GM18867 (cell line): ENCODE results near the gene HIGD1C.
A peak's percentile ranks its signal among the peaks of the same experiment; 100 is the strongest.
"Not testable (repeated sequence)": the region's sequence is repeated elsewhere in the genome, so short reads cannot be mapped to it uniquely, and the experiment has no call there.

Experiments used
- ATAC-seq: cut with Tn5 transposase; IDR thresholded peaks from one replicate; pipeline ENCODE4 v1.9.1; 2021; ENCODE audit warnings: mild to moderate bottlenecking, moderate library complexity; ENCODE audit not compliant: unreplicated experiment

Gene HIGD1C

GRCh38 chr12:50952510-50952909 lies at the start of gene HIGD1C:
HIGD1C (plus strand) TSS chr12:50952544; CDS start chr12:50953999, 1,455 bp downstream.
- ATAC-seq, result no peak

GRCh38 chr12:50908479-50908878 lies 43.9 kb upstream of the HIGD1C start:
- ATAC-seq, result not testable (repeated sequence)

- not testable (repeated sequence) for ATAC-seq
Measured at GRCh38 chr12:50912361-50912760, 40.0 kb upstream of the HIGD1C start.

- no peak for ATAC-seq
Measured at GRCh38 chr12:50913224-50913623, 39.1 kb upstream of the HIGD1C start.

GRCh38 chr12:50914872-50915484 lies 37.4 kb upstream of the HIGD1C start:
- ATAC-seq, result no peak

- no peak for ATAC-seq
Measured at GRCh38 chr12:50916292-50916691, 36.1 kb upstream of the HIGD1C start.

GRCh38 chr12:50918584-50919316 lies 33.6 kb upstream of the HIGD1C start:
- no peak for ATAC-seq

GRCh38 chr12:50922820-50923219 lies 29.5 kb upstream of the HIGD1C start:
- ATAC-seq, result no peak

- ATAC-seq, result no peak
Measured at GRCh38 chr12:50923361-50924130, 28.8 kb upstream of the HIGD1C start.

- ATAC-seq, result no peak
Measured at GRCh38 chr12:50924131-50924438, 28.3 kb upstream of the HIGD1C start.

- peak; percentile 88 for ATAC-seq
Measured at GRCh38 chr12:50924439-50925341, 27.7 kb upstream of the HIGD1C start.

- peak; percentile 10 for ATAC-seq
Measured at GRCh38 chr12:50925342-50925651, 27.0 kb upstream of the HIGD1C start.

- ATAC-seq, result no peak
Measured at GRCh38 chr12:50925920-50926319, 26.4 kb upstream of the HIGD1C start.

- no peak for ATAC-seq
Measured at GRCh38 chr12:50926415-50926814, 25.9 kb upstream of the HIGD1C start.

- not testable (repeated sequence) for ATAC-seq
Measured at GRCh38 chr12:50926932-50927331, 25.4 kb upstream of the HIGD1C start.

GRCh38 chr12:50927356-50927755 lies 25.0 kb upstream of the HIGD1C start:
- no peak for ATAC-seq

GRCh38 chr12:50927766-50928224 lies 24.5 kb upstream of the HIGD1C start:
- ATAC-seq, result no peak

- ATAC-seq, result no peak
Measured at GRCh38 chr12:50928392-50928791, 24.0 kb upstream of the HIGD1C start.

GRCh38 chr12:50929831-50930230 lies 22.5 kb upstream of the HIGD1C start:
- no peak for ATAC-seq

GRCh38 chr12:50930477-50930876 lies 21.9 kb upstream of the HIGD1C start:
- not testable (repeated sequence) for ATAC-seq

- ATAC-seq, result no peak
Measured at GRCh38 chr12:50932787-50933280, 19.5 kb upstream of the HIGD1C start.
